GM19468 (cell line): ENCODE data around the gene MTERF4.
"Not testable (repeated sequence)": the region's sequence is repeated elsewhere in the genome, so short reads cannot be mapped to it uniquely, and the experiment has no call there.

ENCODE experiments used
- ATAC-seq: cut with Tn5 transposase; IDR thresholded peaks from one replicate; pipeline ENCODE4 v1.9.1; 2021; ENCODE audit warnings: mild to moderate bottlenecking, moderate library complexity, moderate number of reproducible peaks; ENCODE audit not compliant: unreplicated experiment; ENCODE audit errors: extremely low read depth

Gene MTERF4

GRCh38 chr2:241112592-241112991, 10.5 kb upstream of the MTERF4 start:
- no peak for ATAC-seq

GRCh38 chr2:241112046-241112445, 10.0 kb upstream of the MTERF4 start:
- ATAC-seq, result no peak

GRCh38 chr2:241111440-241111805, 9.3 kb upstream of the MTERF4 start:
- no peak for ATAC-seq

- ATAC-seq, result no peak
These were observed 8.7 kb upstream of the MTERF4 start for GRCh38 chr2:241110607-241111439.

GRCh38 chr2:241110089-241110606, 8.1 kb upstream of the MTERF4 start:
- no peak for ATAC-seq

GRCh38 chr2:241109210-241110088, 7.4 kb upstream of the MTERF4 start:
- ATAC-seq, result no peak

- ATAC-seq, result no peak
These were observed 6.5 kb upstream of the MTERF4 start for GRCh38 chr2:241108271-241109209.

- ATAC-seq, result no peak
These were observed 5.1 kb upstream of the MTERF4 start for GRCh38 chr2:241107031-241107783.

GRCh38 chr2:241105641-241106040, 3.6 kb upstream of the MTERF4 start:
- ATAC-seq, result no peak

- not testable (repeated sequence) for ATAC-seq
These were observed 2.5 kb upstream of the MTERF4 start for GRCh38 chr2:241104611-241105010.

- ATAC-seq, result no peak
These were observed 1.1 kb upstream of the MTERF4 start for GRCh38 chr2:241103176-241103595.

- ATAC-seq, result no peak
These were observed 2.8 kb downstream of the MTERF4 start for GRCh38 chr2:241099246-241099645.

- peak; percentile 30 for ATAC-seq
These were observed 5.1 kb downstream of the MTERF4 start for GRCh38 chr2:241096979-241097378.

- no peak for ATAC-seq
These were observed 6.3 kb downstream of the MTERF4 start for GRCh38 chr2:241095594-241096290.

- no peak for ATAC-seq
These were observed 7.1 kb downstream of the MTERF4 start for GRCh38 chr2:241094924-241095420.

- ATAC-seq, result no peak
These were observed 7.9 kb downstream of the MTERF4 start for GRCh38 chr2:241094172-241094571.

- ATAC-seq, result not testable (repeated sequence)
These were observed 8.8 kb downstream of the MTERF4 start for GRCh38 chr2:241093133-241093781.

GRCh38 chr2:241092677-241093076, 9.4 kb downstream of the MTERF4 start:
- ATAC-seq, result no peak
